Stomach (tissue), 4 donors: ENCODE data around the gene NEFH.

Experiments
- EP300 ChIP-seq: sonication (generic); formaldehyde crosslinking; IDR thresholded peaks from one replicate; pipeline ENCODE4 v1.6.1; 2017; ENCODE audit warnings: antibody characterized with exemption
- POLR2A ChIP-seq, 4 donors: fragments of 450-650 bp; IDR thresholded peaks; one replicate each; pipeline ENCODE4 v1.6.1; 2016; ENCODE audit warnings: antibody characterized with exemption in 4 of 4, control low read depth in 2 of 4, mild to moderate bottlenecking in 1 of 4, moderate library complexity in 1 of 4
- POLR2AphosphoS5 ChIP-seq, 3 donors: sonication (generic); formaldehyde crosslinking; IDR thresholded peaks; one replicate each; pipeline ENCODE4 v1.6.1; 2016; ENCODE audit warnings: antibody characterized with exemption in 3 of 3
- TF ChIP-seq, protein P1 (sequence below), 7 experiments: fragments of 450-650 bp in 4 of 7; fragments of 200-600 bp in 3 of 7; sonication (generic) in 3 of 7; IDR thresholded peaks; one replicate each; pipeline ENCODE4 v1.5.1; 2016 to 2019; ENCODE audit warnings: antibody characterized with exemption in 7 of 7, control low read depth in 2 of 7, mild to moderate bottlenecking in 1 of 7

DNA sequence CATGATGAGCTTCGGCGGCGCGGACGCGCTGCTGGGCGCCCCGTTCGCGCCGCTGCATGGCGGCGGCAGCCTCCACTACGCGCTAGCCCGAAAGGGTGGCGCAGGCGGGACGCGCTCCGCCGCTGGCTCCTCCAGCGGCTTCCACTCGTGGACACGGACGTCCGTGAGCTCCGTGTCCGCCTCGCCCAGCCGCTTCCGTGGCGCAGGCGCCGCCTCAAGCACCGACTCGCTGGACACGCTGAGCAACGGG is 169 bp downstream of the NEFH start:
- TF ChIP-seq, protein P1, sequence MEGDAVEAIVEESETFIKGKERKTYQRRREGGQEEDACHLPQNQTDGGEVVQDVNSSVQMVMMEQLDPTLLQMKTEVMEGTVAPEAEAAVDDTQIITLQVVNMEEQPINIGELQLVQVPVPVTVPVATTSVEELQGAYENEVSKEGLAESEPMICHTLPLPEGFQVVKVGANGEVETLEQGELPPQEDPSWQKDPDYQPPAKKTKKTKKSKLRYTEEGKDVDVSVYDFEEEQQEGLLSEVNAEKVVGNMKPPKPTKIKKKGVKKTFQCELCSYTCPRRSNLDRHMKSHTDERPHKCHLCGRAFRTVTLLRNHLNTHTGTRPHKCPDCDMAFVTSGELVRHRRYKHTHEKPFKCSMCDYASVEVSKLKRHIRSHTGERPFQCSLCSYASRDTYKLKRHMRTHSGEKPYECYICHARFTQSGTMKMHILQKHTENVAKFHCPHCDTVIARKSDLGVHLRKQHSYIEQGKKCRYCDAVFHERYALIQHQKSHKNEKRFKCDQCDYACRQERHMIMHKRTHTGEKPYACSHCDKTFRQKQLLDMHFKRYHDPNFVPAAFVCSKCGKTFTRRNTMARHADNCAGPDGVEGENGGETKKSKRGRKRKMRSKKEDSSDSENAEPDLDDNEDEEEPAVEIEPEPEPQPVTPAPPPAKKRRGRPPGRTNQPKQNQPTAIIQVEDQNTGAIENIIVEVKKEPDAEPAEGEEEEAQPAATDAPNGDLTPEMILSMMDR (IDR thresholded peaks at IDR 0.05), result no peak
- no peak for TF ChIP-seq POLR2AphosphoS5 (IDR thresholded peaks at IDR 0.05)
- no peak for TF ChIP-seq POLR2A (IDR thresholded peaks at IDR 0.05)
- no peak for TF ChIP-seq EP300
